ENCODE data around the gene NRG2.

DNA sequence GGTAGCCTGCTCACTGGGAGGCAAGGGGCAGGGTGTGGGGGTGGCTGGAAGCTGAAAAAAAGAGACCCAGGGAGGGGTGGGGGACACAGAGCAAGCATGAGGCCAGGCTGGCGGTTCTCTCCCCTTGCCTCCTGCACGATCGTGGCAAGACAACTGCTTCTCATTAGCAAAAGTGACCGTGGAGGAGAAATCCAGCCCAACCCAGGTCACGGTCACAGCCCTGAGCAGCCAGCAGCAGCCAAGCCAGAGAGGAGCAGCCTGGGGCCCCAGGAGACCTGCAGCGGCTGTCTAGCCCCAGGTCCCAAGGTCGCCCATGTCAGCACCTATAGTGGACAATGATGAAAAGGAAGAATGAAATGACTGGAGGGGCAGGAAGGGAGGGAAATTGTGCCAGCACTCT, 89.1 kb downstream of the NRG2 start:
- TF ChIP-seq RCOR1 (IDR thresholded peaks at IDR 0.05; ENCODE audit: low read length), result no peak
- no peak for TF ChIP-seq EP300 (IDR thresholded peaks at IDR 0.05; ENCODE audit: borderline replicate concordance in 1 of 2, low read depth in 1 of 2, low read length in 1 of 2)
- no peak for TF ChIP-seq FOXM1 (IDR thresholded peaks at IDR 0.05; ENCODE audit: low read depth)
- TF ChIP-seq GATA2 (CRISPR knock-in tag; IDR thresholded peaks at IDR 0.05), result no peak
- TF ChIP-seq, protein P1, sequence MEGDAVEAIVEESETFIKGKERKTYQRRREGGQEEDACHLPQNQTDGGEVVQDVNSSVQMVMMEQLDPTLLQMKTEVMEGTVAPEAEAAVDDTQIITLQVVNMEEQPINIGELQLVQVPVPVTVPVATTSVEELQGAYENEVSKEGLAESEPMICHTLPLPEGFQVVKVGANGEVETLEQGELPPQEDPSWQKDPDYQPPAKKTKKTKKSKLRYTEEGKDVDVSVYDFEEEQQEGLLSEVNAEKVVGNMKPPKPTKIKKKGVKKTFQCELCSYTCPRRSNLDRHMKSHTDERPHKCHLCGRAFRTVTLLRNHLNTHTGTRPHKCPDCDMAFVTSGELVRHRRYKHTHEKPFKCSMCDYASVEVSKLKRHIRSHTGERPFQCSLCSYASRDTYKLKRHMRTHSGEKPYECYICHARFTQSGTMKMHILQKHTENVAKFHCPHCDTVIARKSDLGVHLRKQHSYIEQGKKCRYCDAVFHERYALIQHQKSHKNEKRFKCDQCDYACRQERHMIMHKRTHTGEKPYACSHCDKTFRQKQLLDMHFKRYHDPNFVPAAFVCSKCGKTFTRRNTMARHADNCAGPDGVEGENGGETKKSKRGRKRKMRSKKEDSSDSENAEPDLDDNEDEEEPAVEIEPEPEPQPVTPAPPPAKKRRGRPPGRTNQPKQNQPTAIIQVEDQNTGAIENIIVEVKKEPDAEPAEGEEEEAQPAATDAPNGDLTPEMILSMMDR (IDR thresholded peaks at IDR 0.05), result no peak
- no peak for TF ChIP-seq JUND (IDR thresholded peaks at IDR 0.05)
